HepG2 (cell line): ENCODE data around the gene PCYT2. TPM values are rescaled to one million over a fixed set of nuclear protein-coding genes. Genes with fewer than 3 reads are reported as not detected.

ENCODE experiments used
- BRD4 ChIP-seq: sonication (generic); formaldehyde crosslinking; IDR thresholded peaks from 2 replicates; pipeline ENCODE4 v1.4.0; 2020; ENCODE audit warnings: missing genetic modification reagents
- CCAR2 ChIP-seq: fragments of 200-400 bp; formaldehyde crosslinking; optimal IDR thresholded peaks from 2 replicates; pipeline ENCODE3; 2018; ENCODE audit warnings: low read depth, mild to moderate bottlenecking, low read length, moderate library complexity
- HMGA1 ChIP-seq: sonication (generic); formaldehyde crosslinking; conservative IDR thresholded peaks from 2 replicates; pipeline ENCODE4 v1.4.0; 2020; ENCODE audit warnings: missing genetic modification reagents
- HNF1A ChIP-seq, 2 experiments: sonication (generic) in 1 of 2; formaldehyde crosslinking in 1 of 2; IDR thresholded peaks; 2 replicates each; pipeline versions ENCODE4 v1.4.0 to v1.6.1; 2016 to 2020; ENCODE audit warnings: borderline replicate concordance in 1 of 2, low read depth in 1 of 2, mild to moderate bottlenecking in 1 of 2, missing genetic modification reagents in 1 of 2
- HOXA5 ChIP-seq: sonication (generic); formaldehyde crosslinking; IDR thresholded peaks from 2 replicates; pipeline ENCODE4 v1.4.0; 2020; ENCODE audit warnings: missing genetic modification reagents
- JUN ChIP-seq: sonication (generic); formaldehyde crosslinking; IDR thresholded peaks from 2 replicates; pipeline ENCODE4 v1.4.0; 2020; ENCODE audit warnings: mild to moderate bottlenecking, missing genetic modification reagents
- MLLT10 ChIP-seq: sonication (generic); formaldehyde crosslinking; IDR thresholded peaks from 2 replicates; pipeline ENCODE4 v1.4.0; 2020; ENCODE audit warnings: missing genetic modification reagents
- NONO ChIP-seq, 2 experiments: fragments of 450-650 bp in 1 of 2; sonication (generic) in 1 of 2; formaldehyde crosslinking in 1 of 2; IDR thresholded peaks in 1 of 2; conservative IDR thresholded peaks in 1 of 2; 2 replicates each; pipeline versions ENCODE4 v1.6.1 to v1.8.0; 2017 to 2022; ENCODE audit warnings: mild to moderate bottlenecking in 1 of 2, missing genetic modification reagents in 1 of 2, moderate library complexity in 1 of 2
- PRDM15 ChIP-seq: sonication (generic); formaldehyde crosslinking; IDR thresholded peaks from 2 replicates; pipeline ENCODE4 v1.4.0; 2020; ENCODE audit warnings: missing genetic modification reagents
- RARG ChIP-seq: sonication (generic); formaldehyde crosslinking; IDR thresholded peaks from 2 replicates; pipeline ENCODE4 v1.4.0; 2020; ENCODE audit warnings: low read depth, mild to moderate bottlenecking, missing genetic modification reagents
- SP140L ChIP-seq: sonication (generic); formaldehyde crosslinking; IDR thresholded peaks from 2 replicates; pipeline ENCODE4 v1.4.0; 2020; ENCODE audit warnings: missing genetic modification reagents, borderline replicate concordance
- TAF15 ChIP-seq: fragments of 200-400 bp; formaldehyde crosslinking; IDR thresholded peaks from one replicate; pipeline ENCODE4 v1.6.1; 2018; ENCODE audit warnings: mild to moderate bottlenecking, low read depth, low read length; ENCODE audit not compliant: poor library complexity, severe bottlenecking
- ZNF143 ChIP-seq: sonication (generic); formaldehyde crosslinking; IDR thresholded peaks from 2 replicates; pipeline ENCODE4 v1.4.0; 2020; ENCODE audit warnings: missing genetic modification reagents
- ZNF264 ChIP-seq: sonication (generic); formaldehyde crosslinking; IDR thresholded peaks from 2 replicates; pipeline ENCODE4 v1.4.0; 2020; ENCODE audit warnings: missing genetic modification reagents
- ZNF547 ChIP-seq: sonication (generic); formaldehyde crosslinking; IDR thresholded peaks from 2 replicates; pipeline ENCODE4 v1.5.1; 2020; ENCODE audit warnings: mild to moderate bottlenecking, missing genetic modification reagents
- ZNF639 ChIP-seq: conservative IDR thresholded peaks from 2 replicates; pipeline ENCODE4 v1.6.1; 2018; ENCODE audit warnings: missing genetic modification reagents
- ZNF704 ChIP-seq: sonication (generic); formaldehyde crosslinking; IDR thresholded peaks from 2 replicates; pipeline ENCODE4 v1.8.1; 2023; ENCODE audit warnings: mild to moderate bottlenecking, inconsistent platforms, moderate library complexity, missing genetic modification reagents, borderline replicate concordance
- ZNF776 ChIP-seq: sonication (generic); formaldehyde crosslinking; IDR thresholded peaks from 2 replicates; pipeline ENCODE4 v1.4.0; 2020; ENCODE audit warnings: mild to moderate bottlenecking, missing genetic modification reagents
- ZNF883 ChIP-seq: sonication (generic); formaldehyde crosslinking; IDR thresholded peaks from 2 replicates; pipeline ENCODE4 v1.5.1; 2020; ENCODE audit warnings: mild to moderate bottlenecking, missing genetic modification reagents; ENCODE audit errors: not compliant biosample characterization
- polyA plus RNA-seq, 8 experiments: library from polyadenylated mRNA; depleted of rRNA in 3 of 8; stranded (reverse) in 7 of 8; unstranded in 1 of 8; fragments of >200 nt; fragmentation: Illumina TruSeq in 4 of 8; extraction: Trizol in 4 of 8; gene quantifications; 2 replicates each; pipeline versions ENCODE4 v1.2.1 to v1.2.3, GENCODE V29; 2011 to 2016; ENCODE audit warnings: low read depth in 4 of 8, missing spikeins in 1 of 8, mixed read lengths in 1 of 8; ENCODE audit not compliant: insufficient read depth in 1 of 8
- total RNA-seq, 5 experiments: library from RNA; depleted of rRNA; stranded (reverse); fragments of >200 nt; fragmentation: Illumina TruSeq; extraction: Trizol; gene quantifications; 2 replicates each; pipeline ENCODE4 v1.2.3, GENCODE V29; 2016; ENCODE audit warnings: low read depth in 1 of 5

Gene PCYT2
- total and polyA plus RNA-seq, 2 of the 13 experiments (the other 11 are each of a cell fraction or from before 2014, with no cell fraction given): 147 to 297 TPM

GRCh38 chr17:81899514-81900166 is 11.6 kb downstream of the PCYT2 start (continued):
- TF ChIP-seq HMGA1 (CRISPR knock-in tag) (no peak), ZNF704 (CRISPR knock-in tag) (no peak), ZNF883 (CRISPR knock-in tag) (no peak), ZNF547 (CRISPR knock-in tag) (no peak), ZNF264 (no peak), ZNF143 (CRISPR knock-in tag) (no peak), HNF1A (IDR thresholded peaks at IDR 0.05; ENCODE audit: low read depth) (no peak), HNF1A (CRISPR knock-in tag; IDR thresholded peaks at IDR 0.05; ENCODE audit: borderline replicate concordance) (0 out of 2 replicates have a peak, but pooled peaks have one; percentile 6), CCAR2 (no peak), HOXA5 (no peak), TAF15 (peak; percentile 20), PRDM15 (CRISPR knock-in tag) (no peak), JUN (CRISPR knock-in tag) (no peak), ZNF776 (CRISPR knock-in tag) (no peak), BRD4 (no peak), ZNF639 (CRISPR knock-in tag) (no peak), MLLT10 (CRISPR knock-in tag) (no peak), NONO (IDR thresholded peaks at IDR 0.05) (no peak), NONO (CRISPR knock-in tag; conservative IDR thresholded peaks at IDR 0.05) (no peak), SP140L (CRISPR knock-in tag) (no peak), RARG (CRISPR knock-in tag) (no peak)
